PC-9 (cell line): ENCODE measurements around the gene TXNDC16. TPM values are rescaled to one million over a fixed set of nuclear protein-coding genes. Genes with fewer than 3 reads are reported as not detected.

Experiments
- BruUV-seq: library from RNA; stranded (reverse); fragments of 400-500 nt; replicated peaks from 2 replicates; lab custom pipeline; 2021; lab: Mats Ljungman, UMichigan
- CTCF ChIA-PET: fragments of 300-600 bp; sonication (Branson Sonifier 250); formaldehyde crosslinking; loops from one replicate; lab custom pipeline; 2022; ENCODE audit warnings: antibody characterized with exemption; lab: Charles Lee
- POLR2A ChIA-PET: fragments of 300-600 bp; sonication (Branson Sonifier 250); formaldehyde crosslinking; loops from one replicate; lab custom pipeline; 2022; ENCODE audit warnings: antibody characterized with exemption; ENCODE audit not compliant: unreplicated experiment; lab: Charles Lee
- DNase-seq, 2 experiments: peaks; one replicate each; pipeline versions ENCODE4 v3.0.0 to v3.0.0-alpha.2; 2015 to 2022; ENCODE audit warnings: mixed read lengths in 1 of 2
- H2AFZ ChIP-seq: fragments of 200-600 bp; sonication (generic); 2 replicates; pipeline ENCODE4 v1.8.1; 2017; ENCODE audit warnings: antibody characterized with exemption
- H3F3A ChIP-seq: fragments of 200-600 bp; sonication (generic); 2 replicates; pipeline ENCODE4 v1.8.1; 2017; ENCODE audit warnings: antibody characterized with exemption, mild to moderate bottlenecking, low read depth; ENCODE audit not compliant: insufficient read depth
- H3K27ac ChIP-seq: fragments of 200-600 bp; sonication (generic); 2 replicates; pipeline ENCODE4 v1.6.1; 2016; ENCODE audit warnings: mixed run types
- H3K27me3 ChIP-seq: fragments of 200-600 bp; sonication (generic); 2 replicates; pipeline ENCODE4 v1.6.1; 2016; ENCODE audit warnings: low read depth, mixed run types; ENCODE audit not compliant: insufficient read depth
- H3K36me3 ChIP-seq: fragments of 200-600 bp; sonication (generic); 2 replicates; pipeline ENCODE4 v1.6.1; 2016; ENCODE audit warnings: low read depth, mixed run types
- H3K4me1 ChIP-seq: fragments of 200-600 bp; sonication (generic); replicated peaks from 2 replicates; pipeline ENCODE4 v1.6.1; 2016; ENCODE audit warnings: mixed run types; ENCODE audit not compliant: insufficient read depth
- H3K4me2 ChIP-seq: fragments of 200-600 bp; sonication (generic); 2 replicates; pipeline ENCODE4 v1.6.1; 2017; ENCODE audit warnings: mixed run types
- H3K4me3 ChIP-seq: fragments of 200-600 bp; sonication (generic); 2 replicates; pipeline ENCODE4 v1.6.1; 2016; ENCODE audit warnings: mixed run types
- H3K79me2 ChIP-seq: fragments of 200-600 bp; sonication (generic); 2 replicates; pipeline ENCODE4 v1.6.1; 2017; ENCODE audit warnings: low read depth, mixed run types
- H3K9me2 ChIP-seq: fragments of 200-600 bp; sonication (generic); 2 replicates; pipeline ENCODE4 v1.8.1; 2017; ENCODE audit warnings: mild to moderate bottlenecking; ENCODE audit not compliant: insufficient read depth
- H3K9me3 ChIP-seq: fragments of 200-600 bp; sonication (generic); 2 replicates; pipeline ENCODE4 v1.8.1; 2016; ENCODE audit warnings: low read depth; ENCODE audit not compliant: insufficient read depth
- H4K20me1 ChIP-seq: fragments of 200-600 bp; sonication (generic); 2 replicates; pipeline ENCODE4 v1.8.1; 2017; ENCODE audit not compliant: insufficient read depth
- CTCF ChIP-seq: fragments of 200-600 bp; sonication (generic); conservative IDR thresholded peaks from 2 replicates; pipeline ENCODE4 v1.6.1; 2017; ENCODE audit warnings: mixed run types, antibody characterized with exemption, mild to moderate bottlenecking, moderate library complexity
- EZH2 ChIP-seq: fragments of 200-600 bp; sonication (generic); IDR thresholded peaks from 2 replicates; pipeline ENCODE4 v1.8.0; 2017; ENCODE audit warnings: antibody characterized with exemption, low read depth
- intact Hi-C: fragments of 100-400 bp; cut with micrococcal nuclease; formaldehyde crosslinking; loops from one replicate; pipeline ENCODE4 v1.10.0; 2022; ENCODE audit not compliant: unreplicated experiment
- total RNA-seq: library from RNA; stranded (reverse); gene quantifications from 2 replicates; pipeline ENCODE4 v1.2.3, GENCODE V29; 2021

Gene TXNDC16
- total RNA-seq, 1 experiment from 2014 or later, result 5.7 TPM

GRCh38 chr14:52590318-52590717 is 38.0 kb upstream of the TXNDC16 start:
- Histone ChIP-seq H3F3A (no peaks in the 10 kb centered on the region), H3K27me3 (no peaks in the 10 kb centered on the region), H2AFZ (no peak overlapping the region), H3K4me2 (no peak overlapping the region), H4K20me1 (no peaks in the 10 kb centered on the region), H3K4me1 (no peaks in the 10 kb centered on the region), H3K4me3 (no peak overlapping the region), H3K79me2 (no peaks in the 10 kb centered on the region), H3K9me2 (no peaks in the 10 kb centered on the region), H3K27ac (no peak overlapping the region), H3K36me3 (no peaks in the 10 kb centered on the region), H3K9me3 (no peaks in the 10 kb centered on the region)
- BruUV-seq, result no TSS peak
- no peak for DNase-seq
- ChIA-PET POLR2A (interaction anchor here (0.6 kb wide), 2 partner anchors 32 to 158 kb away, joined by 5 to 6 read pairs; no protein-coding TSS in a partner anchor), CTCF (no interaction called here)
- no peak for TF ChIP-seq CTCF
- TF ChIP-seq EZH2, result no peak
- intact Hi-C loops, result no loop called here

- no peaks in the 10 kb centered on the region for H3K27me3 ChIP-seq
- no peaks in the 10 kb centered on the region for H3K79me2 ChIP-seq
- no peaks in the 10 kb centered on the region for H3K36me3 ChIP-seq
- BruUV-seq, result no TSS peak
- no peaks in the 10 kb centered on the region for H3K4me1 ChIP-seq
- H3K4me2 ChIP-seq, result no peak overlapping the region
- no peaks in the 10 kb centered on the region for H4K20me1 ChIP-seq
- no peak overlapping the region for H2AFZ ChIP-seq
- H3K27ac ChIP-seq, result no peak overlapping the region
- CTCF ChIA-PET, result no interaction called here
- no peak overlapping the region for H3K4me3 ChIP-seq
- no peaks in the 10 kb centered on the region for H3K9me3 ChIP-seq
- no peak for DNase-seq
- TF ChIP-seq CTCF (no peak), EZH2 (no peak)
- H3F3A ChIP-seq, result no peaks in the 10 kb centered on the region
- no peaks in the 10 kb centered on the region for H3K9me2 ChIP-seq
- intact Hi-C loops, result no loop called here
- POLR2A ChIA-PET, result interaction anchor here (0.6 kb wide), 2 partner anchors 33 to 158 kb away, joined by 5 to 6 read pairs; no protein-coding TSS in a partner anchor
These were observed 37.3 kb upstream of the TXNDC16 start for GRCh38 chr14:52589646-52590045.

GRCh38 chr14:52583544-52583943 is 31.2 kb upstream of the TXNDC16 start:
- Histone ChIP-seq H3K27ac (0 out of 2 replicates have a peak overlapping the region, but pooled peaks have one; percentile 14), H2AFZ (no peak overlapping the region), H3K9me3 (no peaks in the 10 kb centered on the region), H3K36me3 (no peaks in the 10 kb centered on the region), H3K79me2 (no peaks in the 10 kb centered on the region), H3F3A (no peaks in the 10 kb centered on the region), H3K4me1 (peaks cover 7% of the 10 kb centered on the region; the same call in 1 of the 2 replicates), H3K4me2 (no peak overlapping the region), H4K20me1 (no peaks in the 10 kb centered on the region), H3K27me3 (no peaks in the 10 kb centered on the region), H3K9me2 (no peaks in the 10 kb centered on the region), H3K4me3 (no peak overlapping the region)
- TF ChIP-seq CTCF, result no peak
- TF ChIP-seq EZH2, result no peak
- ChIA-PET CTCF (no interaction called here), POLR2A (no interaction called here)
- BruUV-seq, result no TSS peak
- intact Hi-C loops, result no loop called here
- DNase-seq, result no peak
